ENCODE measurements around the gene SMYD4.
A peak's percentile ranks its signal among the peaks of the same experiment; 100 is the strongest.
"Not testable (repeated sequence)": the region's sequence is repeated elsewhere in the genome, so short reads cannot be mapped to it uniquely, and the experiment has no call there.

SMYD4 gene

GRCh38 chr17:1829592-1830257 lies at the start of gene SMYD4, which contains the start of gene RPA1:
TSS of gene SMYD4 (minus strand) at chr17:1829902. CDS start at chr17:1827994, 1,908 bp downstream.
TSS of gene RPA1 (plus strand) at chr17:1830005. CDS start at chr17:1830094, 89 bp downstream.
- peak; percentile 83 for DNase-seq (ENCODE audit: low spot score)

GRCh38 chr17:1878419-1879121 lies 48.9 kb upstream of the SMYD4 start:
- no peak for DNase-seq (ENCODE audit: low spot score)

- no peak for DNase-seq (ENCODE audit: low spot score)
Observed at GRCh38 chr17:1875597-1875996, 45.9 kb upstream of the SMYD4 start.

GRCh38 chr17:1873418-1873817 lies 43.7 kb upstream of the SMYD4 start:
- DNase-seq (ENCODE audit: low spot score), result no peak

GRCh38 chr17:1872976-1873375 lies 43.3 kb upstream of the SMYD4 start:
- no peak for DNase-seq (ENCODE audit: low spot score)

GRCh38 chr17:1872254-1872653 lies 42.6 kb upstream of the SMYD4 start:
- DNase-seq (ENCODE audit: low spot score), result no peak

GRCh38 chr17:1871756-1872155 lies 42.1 kb upstream of the SMYD4 start:
- DNase-seq (ENCODE audit: low spot score), result no peak

GRCh38 chr17:1870592-1870991 lies 40.9 kb upstream of the SMYD4 start:
- DNase-seq (ENCODE audit: low spot score), result no peak

- no peak for DNase-seq (ENCODE audit: low spot score)
Observed at GRCh38 chr17:1868090-1868489, 38.4 kb upstream of the SMYD4 start.

GRCh38 chr17:1867307-1867706 lies 37.6 kb upstream of the SMYD4 start:
- DNase-seq (ENCODE audit: low spot score), result no peak

- peak; percentile 57 for DNase-seq (ENCODE audit: low spot score)
Observed at GRCh38 chr17:1865252-1866037, 35.7 kb upstream of the SMYD4 start.

- no peak for DNase-seq (ENCODE audit: low spot score)
Observed at GRCh38 chr17:1861391-1862010, 31.8 kb upstream of the SMYD4 start.

- no peak for DNase-seq (ENCODE audit: low spot score)
Observed at GRCh38 chr17:1860978-1861377, 31.3 kb upstream of the SMYD4 start.

GRCh38 chr17:1856462-1856861 lies 26.8 kb upstream of the SMYD4 start:
- DNase-seq (ENCODE audit: low spot score), result not testable (repeated sequence)

GRCh38 chr17:1853698-1854097 lies 24.0 kb upstream of the SMYD4 start:
- DNase-seq (ENCODE audit: low spot score), result no peak

GRCh38 chr17:1852327-1852726 lies 22.6 kb upstream of the SMYD4 start:
- no peak for DNase-seq (ENCODE audit: low spot score)

- DNase-seq (ENCODE audit: low spot score), result no peak
Observed at GRCh38 chr17:1847191-1847590, 17.5 kb upstream of the SMYD4 start.

- no peak for DNase-seq (ENCODE audit: low spot score)
Observed at GRCh38 chr17:1843947-1844346, 14.2 kb upstream of the SMYD4 start.

- no peak for DNase-seq (ENCODE audit: low spot score)
Observed at GRCh38 chr17:1839516-1839915, 9.8 kb upstream of the SMYD4 start.

GRCh38 chr17:1834380-1835149 lies 4.9 kb upstream of the SMYD4 start:
- DNase-seq (ENCODE audit: low spot score), result peak; percentile 11

- peak; percentile 30 for DNase-seq (ENCODE audit: low spot score)
Observed at GRCh38 chr17:1830288-1830687, 586 bp upstream of the SMYD4 start.

GRCh38 chr17:1829216-1829591 lies 498 bp downstream of the SMYD4 start:
- peak; percentile 5 for DNase-seq (ENCODE audit: low spot score)

Measured in NAMALWA (cell line).